K562 (cell line): ENCODE data around the gene SLC13A3. TPM values are rescaled to one million over a fixed set of nuclear protein-coding genes. Genes with fewer than 3 reads are reported as not detected.

ENCODE experiments used
- CBFA2T2 ChIP-seq: fragments of 450-650 bp; conservative IDR thresholded peaks from 2 replicates; pipeline ENCODE4 v1.6.1; 2017; ENCODE audit warnings: mild to moderate bottlenecking
- CC2D1A ChIP-seq: fragments of 450-650 bp; IDR thresholded peaks from 2 replicates; pipeline ENCODE4 v1.6.1; 2017; ENCODE audit warnings: mild to moderate bottlenecking
- ELF2 ChIP-seq: fragments of 250-450 bp; sonication (Bioruptor Pico); IDR thresholded peaks from 2 replicates; pipeline ENCODE4 v1.5.0; 2021; ENCODE audit warnings: mild to moderate bottlenecking
- EP300 ChIP-seq: IDR thresholded peaks from 2 replicates; pipeline ENCODE4 v1.6.1; 2012; ENCODE audit warnings: low read length, improper control_type of control experiment
- GTF2A2 ChIP-seq: IDR thresholded peaks from 2 replicates; pipeline ENCODE4 v1.6.1; 2016; ENCODE audit warnings: mild to moderate bottlenecking, missing genetic modification characterization, missing compliant biosample characterization
- MAX ChIP-seq: sonication (generic); formaldehyde crosslinking; IDR thresholded peaks from 2 replicates; pipeline ENCODE4 v1.9.0; 2022; ENCODE audit warnings: mild to moderate bottlenecking, missing genetic modification reagents
- OTX1 ChIP-seq: fragments of 450-650 bp; formaldehyde crosslinking; IDR thresholded peaks from 2 replicates; pipeline ENCODE4 v1.4.0; 2022; ENCODE audit warnings: mild to moderate bottlenecking
- SRSF1 ChIP-seq: fragments of 200-400 bp; formaldehyde crosslinking; IDR thresholded peaks from 2 replicates; pipeline ENCODE4 v1.6.1; 2017; ENCODE audit warnings: mild to moderate bottlenecking, low read depth, low read length, moderate library complexity
- TAL1 ChIP-seq: fragments of 450-650 bp; IDR thresholded peaks from 2 replicates; pipeline ENCODE4 v1.6.1; 2016; ENCODE audit warnings: mild to moderate bottlenecking
- TEAD1 ChIP-seq, 2 experiments: fragments of 450-650 bp in 1 of 2; sonication (generic) in 1 of 2; formaldehyde crosslinking; IDR thresholded peaks; 2 replicates each; pipeline versions ENCODE4 v1.4.0 to v1.8.0; 2020 to 2022; ENCODE audit warnings: mild to moderate bottlenecking in 2 of 2, missing genetic modification reagents in 1 of 2
- ZBED1 ChIP-seq: IDR thresholded peaks from 2 replicates; pipeline ENCODE4 v1.6.1; 2014
- ZNF551 ChIP-seq: fragments of 250-450 bp; sonication (Bioruptor Pico); IDR thresholded peaks from 2 replicates; pipeline ENCODE4 v1.5.0; 2021; ENCODE audit warnings: mild to moderate bottlenecking, moderate library complexity
- ZNF766 ChIP-seq: fragments of 200-800 bp; sonication (Bioruptor generic); conservative IDR thresholded peaks from 2 replicates; pipeline ENCODE4 v1.6.1; 2016; ENCODE audit warnings: missing genetic modification characterization, missing compliant biosample characterization
- polyA plus RNA-seq, 8 experiments: library from polyadenylated mRNA; depleted of rRNA in 4 of 8; stranded (reverse) in 5 of 8; unstranded in 3 of 8; fragments of >200 nt; fragmentation: Nextera tagmentation in 2 of 8; fragmentation: Illumina TruSeq in 1 of 8; extraction: Ambion mirVana in 2 of 8; extraction: Trizol in 1 of 8; gene quantifications; 2 replicates each; pipeline versions ENCODE4 v1.2.1 to v1.2.3, GENCODE V29; 2011 to 2014; ENCODE audit warnings: inconsistent platforms in 1 of 8, missing spikeins in 1 of 8
- total RNA-seq, 7 experiments: library from RNA; depleted of rRNA in 6 of 7; stranded (reverse); fragments of >200 nt in 6 of 7; fragmentation: Illumina TruSeq in 2 of 7; extraction: Trizol in 2 of 7; gene quantifications; 2 replicates each; pipeline versions ENCODE4 v1.2.1 to v1.2.3, GENCODE V29; 2011 to 2021; ENCODE audit warnings: low replicate concordance in 1 of 7
- TF ChIP-seq, protein P1 (sequence below): sonication (generic); formaldehyde crosslinking; IDR thresholded peaks from 2 replicates; pipeline ENCODE4 v1.8.0; 2023; ENCODE audit warnings: missing genetic modification reagents, mild to moderate bottlenecking, borderline replicate concordance
- TF ChIP-seq, protein P2 (sequence below): fragments of 250-450 bp; sonication (Bioruptor Pico); IDR thresholded peaks from 2 replicates; pipeline ENCODE4 v1.5.0; 2021; ENCODE audit warnings: mild to moderate bottlenecking, borderline replicate concordance
- TF ChIP-seq, protein P3 (sequence below): fragments of 250-450 bp; sonication (Bioruptor Pico); IDR thresholded peaks from 2 replicates; pipeline ENCODE4 v1.8.0; 2022; ENCODE audit warnings: inconsistent platforms
- TF ChIP-seq, protein P4 (sequence below): IDR thresholded peaks from 2 replicates; pipeline ENCODE4 v1.6.1; 2014; ENCODE audit warnings: antibody characterized with exemption

Gene SLC13A3
- total and polyA plus RNA-seq, 9 of the 15 experiments (the other 6 are each of a cell fraction or from before 2014, with no cell fraction given) = 5.5 to 16.4 (median 8.5) TPM

DNA sequence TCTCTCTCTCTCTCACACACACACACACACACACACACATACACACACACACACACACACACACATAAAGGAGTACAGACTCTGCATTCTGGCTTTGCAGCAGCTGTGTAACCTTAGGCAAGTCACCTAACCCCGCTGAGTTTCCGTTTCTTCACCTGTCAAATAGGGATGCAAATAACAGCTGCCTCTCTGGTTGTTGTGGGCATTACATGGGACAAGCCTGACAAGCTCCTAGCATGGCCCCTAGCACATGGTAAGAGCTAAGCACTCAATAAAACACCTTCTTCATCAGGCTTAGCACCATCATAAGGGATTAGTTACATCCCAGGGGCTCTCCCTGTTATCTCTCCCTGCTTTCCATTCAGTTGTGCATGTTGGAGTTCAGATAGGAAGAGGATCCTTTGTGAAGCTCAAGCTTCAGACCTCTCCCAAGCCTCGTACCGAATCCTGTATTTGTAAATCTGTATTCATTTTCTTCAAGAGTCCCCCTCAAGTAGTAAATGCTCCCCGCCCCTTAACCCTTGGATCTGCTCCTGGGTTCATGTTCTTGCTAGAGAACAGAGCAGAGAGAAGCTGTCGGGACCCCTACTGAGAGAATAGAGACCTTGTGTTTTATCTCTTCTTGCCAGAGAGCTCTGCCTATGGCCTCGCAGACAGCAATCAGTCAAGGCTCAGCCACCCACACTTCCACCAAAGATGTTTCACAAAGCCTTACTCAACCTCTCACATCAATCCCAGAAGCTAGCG lies 2.2 kb downstream of the SLC13A3 start (continued):
- TF ChIP-seq, protein P1, sequence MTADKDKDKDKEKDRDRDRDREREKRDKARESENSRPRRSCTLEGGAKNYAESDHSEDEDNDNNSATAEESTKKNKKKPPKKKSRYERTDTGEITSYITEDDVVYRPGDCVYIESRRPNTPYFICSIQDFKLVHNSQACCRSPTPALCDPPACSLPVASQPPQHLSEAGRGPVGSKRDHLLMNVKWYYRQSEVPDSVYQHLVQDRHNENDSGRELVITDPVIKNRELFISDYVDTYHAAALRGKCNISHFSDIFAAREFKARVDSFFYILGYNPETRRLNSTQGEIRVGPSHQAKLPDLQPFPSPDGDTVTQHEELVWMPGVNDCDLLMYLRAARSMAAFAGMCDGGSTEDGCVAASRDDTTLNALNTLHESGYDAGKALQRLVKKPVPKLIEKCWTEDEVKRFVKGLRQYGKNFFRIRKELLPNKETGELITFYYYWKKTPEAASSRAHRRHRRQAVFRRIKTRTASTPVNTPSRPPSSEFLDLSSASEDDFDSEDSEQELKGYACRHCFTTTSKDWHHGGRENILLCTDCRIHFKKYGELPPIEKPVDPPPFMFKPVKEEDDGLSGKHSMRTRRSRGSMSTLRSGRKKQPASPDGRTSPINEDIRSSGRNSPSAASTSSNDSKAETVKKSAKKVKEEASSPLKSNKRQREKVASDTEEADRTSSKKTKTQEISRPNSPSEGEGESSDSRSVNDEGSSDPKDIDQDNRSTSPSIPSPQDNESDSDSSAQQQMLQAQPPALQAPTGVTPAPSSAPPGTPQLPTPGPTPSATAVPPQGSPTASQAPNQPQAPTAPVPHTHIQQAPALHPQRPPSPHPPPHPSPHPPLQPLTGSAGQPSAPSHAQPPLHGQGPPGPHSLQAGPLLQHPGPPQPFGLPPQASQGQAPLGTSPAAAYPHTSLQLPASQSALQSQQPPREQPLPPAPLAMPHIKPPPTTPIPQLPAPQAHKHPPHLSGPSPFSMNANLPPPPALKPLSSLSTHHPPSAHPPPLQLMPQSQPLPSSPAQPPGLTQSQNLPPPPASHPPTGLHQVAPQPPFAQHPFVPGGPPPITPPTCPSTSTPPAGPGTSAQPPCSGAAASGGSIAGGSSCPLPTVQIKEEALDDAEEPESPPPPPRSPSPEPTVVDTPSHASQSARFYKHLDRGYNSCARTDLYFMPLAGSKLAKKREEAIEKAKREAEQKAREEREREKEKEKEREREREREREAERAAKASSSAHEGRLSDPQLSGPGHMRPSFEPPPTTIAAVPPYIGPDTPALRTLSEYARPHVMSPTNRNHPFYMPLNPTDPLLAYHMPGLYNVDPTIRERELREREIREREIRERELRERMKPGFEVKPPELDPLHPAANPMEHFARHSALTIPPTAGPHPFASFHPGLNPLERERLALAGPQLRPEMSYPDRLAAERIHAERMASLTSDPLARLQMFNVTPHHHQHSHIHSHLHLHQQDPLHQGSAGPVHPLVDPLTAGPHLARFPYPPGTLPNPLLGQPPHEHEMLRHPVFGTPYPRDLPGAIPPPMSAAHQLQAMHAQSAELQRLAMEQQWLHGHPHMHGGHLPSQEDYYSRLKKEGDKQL (CRISPR knock-in tag) = no peak
- peak; percentile 89 for TF ChIP-seq CBFA2T2
- TF ChIP-seq SRSF1 = no peak
- no peak for TF ChIP-seq ZBED1
- TF ChIP-seq, protein P2, sequence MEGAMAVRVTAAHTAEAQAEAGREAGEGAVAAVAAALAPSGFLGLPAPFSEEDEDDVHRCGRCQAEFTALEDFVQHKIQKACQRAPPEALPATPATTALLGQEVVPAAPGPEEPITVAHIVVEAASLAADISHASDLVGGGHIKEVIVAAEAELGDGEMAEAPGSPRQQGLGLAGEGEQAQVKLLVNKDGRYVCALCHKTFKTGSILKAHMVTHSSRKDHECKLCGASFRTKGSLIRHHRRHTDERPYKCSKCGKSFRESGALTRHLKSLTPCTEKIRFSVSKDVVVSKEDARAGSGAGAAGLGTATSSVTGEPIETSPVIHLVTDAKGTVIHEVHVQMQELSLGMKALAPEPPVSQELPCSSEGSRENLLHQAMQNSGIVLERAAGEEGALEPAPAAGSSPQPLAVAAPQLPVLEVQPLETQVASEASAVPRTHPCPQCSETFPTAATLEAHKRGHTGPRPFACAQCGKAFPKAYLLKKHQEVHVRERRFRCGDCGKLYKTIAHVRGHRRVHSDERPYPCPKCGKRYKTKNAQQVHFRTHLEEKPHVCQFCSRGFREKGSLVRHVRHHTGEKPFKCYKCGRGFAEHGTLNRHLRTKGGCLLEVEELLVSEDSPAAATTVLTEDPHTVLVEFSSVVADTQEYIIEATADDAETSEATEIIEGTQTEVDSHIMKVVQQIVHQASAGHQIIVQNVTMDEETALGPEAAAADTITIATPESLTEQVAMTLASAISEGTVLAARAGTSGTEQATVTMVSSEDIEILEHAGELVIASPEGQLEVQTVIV = no peak
- TF ChIP-seq OTX1 (CRISPR knock-in tag) = no peak
- no peak for TF ChIP-seq TEAD1 (CRISPR knock-in tag; IDR thresholded peaks at IDR 0.05)
- TF ChIP-seq MAX = peak; percentile 67
- TF ChIP-seq GTF2A2 (tag) = no peak
- TF ChIP-seq, protein P3, sequence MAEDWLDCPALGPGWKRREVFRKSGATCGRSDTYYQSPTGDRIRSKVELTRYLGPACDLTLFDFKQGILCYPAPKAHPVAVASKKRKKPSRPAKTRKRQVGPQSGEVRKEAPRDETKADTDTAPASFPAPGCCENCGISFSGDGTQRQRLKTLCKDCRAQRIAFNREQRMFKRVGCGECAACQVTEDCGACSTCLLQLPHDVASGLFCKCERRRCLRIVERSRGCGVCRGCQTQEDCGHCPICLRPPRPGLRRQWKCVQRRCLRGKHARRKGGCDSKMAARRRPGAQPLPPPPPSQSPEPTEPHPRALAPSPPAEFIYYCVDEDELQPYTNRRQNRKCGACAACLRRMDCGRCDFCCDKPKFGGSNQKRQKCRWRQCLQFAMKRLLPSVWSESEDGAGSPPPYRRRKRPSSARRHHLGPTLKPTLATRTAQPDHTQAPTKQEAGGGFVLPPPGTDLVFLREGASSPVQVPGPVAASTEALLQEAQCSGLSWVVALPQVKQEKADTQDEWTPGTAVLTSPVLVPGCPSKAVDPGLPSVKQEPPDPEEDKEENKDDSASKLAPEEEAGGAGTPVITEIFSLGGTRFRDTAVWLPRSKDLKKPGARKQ = no peak
- peak; percentile 64; the same call in 1 of the 2 replicates for TF ChIP-seq EP300
- no peak for TF ChIP-seq ZNF551 (CRISPR knock-in tag)
- TF ChIP-seq TAL1 = peak; percentile 85
- no peak for TF ChIP-seq ELF2
- TF ChIP-seq CC2D1A = peak; percentile 78; the same call in 1 of the 2 replicates
- TF ChIP-seq, protein P4, sequence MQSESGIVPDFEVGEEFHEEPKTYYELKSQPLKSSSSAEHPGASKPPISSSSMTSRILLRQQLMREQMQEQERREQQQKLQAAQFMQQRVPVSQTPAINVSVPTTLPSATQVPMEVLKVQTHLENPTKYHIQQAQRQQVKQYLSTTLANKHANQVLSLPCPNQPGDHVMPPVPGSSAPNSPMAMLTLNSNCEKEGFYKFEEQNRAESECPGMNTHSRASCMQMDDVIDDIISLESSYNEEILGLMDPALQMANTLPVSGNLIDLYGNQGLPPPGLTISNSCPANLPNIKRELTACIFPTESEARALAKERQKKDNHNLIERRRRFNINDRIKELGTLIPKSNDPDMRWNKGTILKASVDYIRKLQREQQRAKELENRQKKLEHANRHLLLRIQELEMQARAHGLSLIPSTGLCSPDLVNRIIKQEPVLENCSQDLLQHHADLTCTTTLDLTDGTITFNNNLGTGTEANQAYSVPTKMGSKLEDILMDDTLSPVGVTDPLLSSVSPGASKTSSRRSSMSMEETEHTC = 0 out of 2 replicates have a peak, but pooled peaks have one; percentile 27
- peak; percentile 78 for TF ChIP-seq ZNF766 (CRISPR knock-in tag)
